ENCODE results near the gene SPRED3. TPM values are rescaled to one million over a fixed set of nuclear protein-coding genes. Genes with fewer than 3 reads are reported as not detected.

Gene SPRED3
- total and polyA plus RNA-seq, 9 of the 15 experiments (the other 6 are each of a cell fraction or from before 2014, with no cell fraction given), result 0.05 to 1.3 (median 0.36) TPM

DNA sequence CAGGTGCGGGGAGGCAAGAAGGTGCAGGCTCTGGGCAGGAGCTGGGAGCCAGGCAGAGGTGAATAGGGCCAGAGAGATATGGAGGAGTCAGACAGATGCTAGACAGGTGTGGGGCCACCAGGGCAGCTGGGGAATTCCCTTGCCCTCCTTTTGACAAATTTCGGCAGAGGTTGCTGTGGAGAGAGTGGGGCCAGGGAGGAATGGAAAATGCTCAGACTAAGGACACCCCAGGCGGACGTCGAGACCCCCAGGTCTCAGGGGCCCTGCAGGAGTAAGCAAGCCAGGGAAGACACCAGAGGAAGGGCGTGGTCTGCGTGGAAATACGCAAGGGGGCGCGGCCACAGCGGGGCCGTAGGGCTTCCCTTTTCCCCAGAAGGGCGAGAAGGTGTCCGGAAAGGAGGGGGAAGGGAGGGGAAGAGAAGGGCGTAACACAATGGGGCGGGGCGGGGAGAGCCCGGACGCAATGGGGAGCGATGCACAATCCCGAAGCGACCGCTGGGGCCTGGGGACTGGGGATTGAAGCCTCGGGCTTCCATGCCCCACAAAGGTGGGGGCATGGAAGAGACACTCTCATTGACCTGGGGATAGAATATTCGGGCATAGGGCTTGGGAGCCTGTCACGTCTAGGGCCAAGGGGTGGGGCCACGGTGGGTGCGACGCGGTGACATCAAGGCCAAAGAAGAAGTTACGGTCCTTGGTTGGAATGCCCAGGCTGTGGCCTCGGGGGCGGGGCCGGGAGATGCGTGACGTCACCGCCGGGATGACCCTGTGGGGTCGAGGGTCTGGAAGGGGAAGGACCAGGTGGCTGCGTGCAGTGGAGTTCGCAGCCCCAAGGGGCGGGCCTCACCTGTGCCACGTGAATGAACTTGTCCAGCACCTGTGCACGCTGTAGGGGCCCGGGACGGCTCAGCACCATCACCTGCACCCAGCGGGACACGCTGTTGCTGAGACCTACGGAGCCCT, 29.3 kb downstream of the SPRED3 start:
- intact Hi-C loops (cut with micrococcal nuclease), result no loop called here
- Histone ChIP-seq H3K9ac (ENCODE audit: insufficient read depth in 1 of 2, low read depth in 2 of 2, low read length in 2 of 2) (peak overlapping the region; percentile 32 to 87; a peak in 3 of 4 replicates), H3K9me1 (ENCODE audit: control insufficient read depth, insufficient read depth, low read length) (no peaks in the 10 kb centered on the region), H3K79me2 (ENCODE audit: control insufficient read depth, insufficient read depth, low read length) (no peaks in the 10 kb centered on the region), H3K4me1 (replicated peaks in 1 of 2; ENCODE audit: control insufficient read depth in 2 of 2, insufficient read depth in 2 of 2, low read length in 2 of 2) (peaks cover 31 to 52% of the 10 kb centered on the region in 2 experiments), H3K4me2 (ENCODE audit: insufficient read depth, low read length) (peak overlapping the region; percentile 69), H4K20me1 (replicated peaks; ENCODE audit: control insufficient read depth, insufficient read depth, low read length) (no peaks in the 10 kb centered on the region), H2AFZ (ENCODE audit: low read depth, low read length) (peak overlapping the region; percentile 82), H3K4me3 (peak overlapping the region; percentile 37), H3K36me3 (ENCODE audit: control insufficient read depth, insufficient read depth, low read length) (no peaks in the 10 kb centered on the region), H3K27ac (ENCODE audit: extremely low read depth, low read depth, low read length) (peak overlapping the region; percentile 36; the same call in 2 of the 3 replicates), H3K27me3 (ENCODE audit: control insufficient read depth in 2 of 2, insufficient read depth in 2 of 2, low read length in 2 of 2) (no peaks in the 10 kb centered on the region), H3K9me3 (replicated peaks; ENCODE audit: control insufficient read depth, insufficient read depth, low read depth, low read length) (no peaks in the 10 kb centered on the region)
- CTCF ChIA-PET (ENCODE audit: low intra/inter-chr PET ratio), result no interaction called here
- no TSS peak for BruUV-seq (replicated peaks)
- in situ Hi-C loops (cut with MboI), result no loop called here
- 10% methylated on average over 36 of the region's 49 CpGs for WGBS (ENCODE audit: insufficient coverage, low coverage, missing lambda C conversion rate)
- peak; percentile 76 for FAIRE-seq
- DNase-seq (ENCODE audit: extremely low read depth in 1 of 4, low spot score in 3 of 4), result peak; percentile 86 to 93 (median 92)
- ATAC-seq, result peak; percentile 89
- POLR2A ChIA-PET, result interaction anchor here (0.6 kb wide), 1 partner anchor 13 kb away, joined by 3 read pairs; no protein-coding TSS in a partner anchor
- no peak for TF ChIP-seq MECOM (CRISPR knock-in tag; IDR thresholded peaks at IDR 0.05)
- no peak for TF ChIP-seq ELF2 (CRISPR knock-in tag; IDR thresholded peaks at IDR 0.05)
- TF ChIP-seq RFX7 (CRISPR knock-in tag; IDR thresholded peaks at IDR 0.05), result no peak
- TF ChIP-seq SOX6 (IDR thresholded peaks at IDR 0.05), result peak; percentile 31; the same call in 1 of the 2 replicates
- TF ChIP-seq, protein P1, sequence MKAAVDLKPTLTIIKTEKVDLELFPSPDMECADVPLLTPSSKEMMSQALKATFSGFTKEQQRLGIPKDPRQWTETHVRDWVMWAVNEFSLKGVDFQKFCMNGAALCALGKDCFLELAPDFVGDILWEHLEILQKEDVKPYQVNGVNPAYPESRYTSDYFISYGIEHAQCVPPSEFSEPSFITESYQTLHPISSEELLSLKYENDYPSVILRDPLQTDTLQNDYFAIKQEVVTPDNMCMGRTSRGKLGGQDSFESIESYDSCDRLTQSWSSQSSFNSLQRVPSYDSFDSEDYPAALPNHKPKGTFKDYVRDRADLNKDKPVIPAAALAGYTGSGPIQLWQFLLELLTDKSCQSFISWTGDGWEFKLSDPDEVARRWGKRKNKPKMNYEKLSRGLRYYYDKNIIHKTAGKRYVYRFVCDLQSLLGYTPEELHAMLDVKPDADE (conservative IDR thresholded peaks at IDR 0.05; ENCODE audit: control insufficient read depth, low read depth, low read length), result peak; percentile 56; the same call in 1 of the 2 replicates
- TF ChIP-seq HCFC1 (IDR thresholded peaks at IDR 0.05; ENCODE audit: low read depth, low read length), result peak; percentile 32; the same call in 1 of the 2 replicates
- peak; percentile 42; the same call in 1 of the 2 replicates for TF ChIP-seq LEF1 (IDR thresholded peaks at IDR 0.05)
- TF ChIP-seq, protein P2, sequence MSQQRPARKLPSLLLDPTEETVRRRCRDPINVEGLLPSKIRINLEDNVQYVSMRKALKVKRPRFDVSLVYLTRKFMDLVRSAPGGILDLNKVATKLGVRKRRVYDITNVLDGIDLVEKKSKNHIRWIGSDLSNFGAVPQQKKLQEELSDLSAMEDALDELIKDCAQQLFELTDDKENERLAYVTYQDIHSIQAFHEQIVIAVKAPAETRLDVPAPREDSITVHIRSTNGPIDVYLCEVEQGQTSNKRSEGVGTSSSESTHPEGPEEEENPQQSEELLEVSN (IDR thresholded peaks at IDR 0.05; ENCODE audit: borderline replicate concordance in 1 of 2, extremely low read depth in 1 of 2, insufficient read depth in 1 of 2, insufficient read length in 1 of 2, low read depth in 1 of 2, low read length in 1 of 2, poor library complexity in 1 of 2, severe bottlenecking in 1 of 2), result no peak
- TF ChIP-seq RBM25 (IDR thresholded peaks at IDR 0.05; ENCODE audit: low read depth, low read length, severe bottlenecking), result no peak
- no peak for TF ChIP-seq DNMT1 (IDR thresholded peaks at IDR 0.05)
- peak; percentile 69 to 92 for TF ChIP-seq MAZ (CRISPR knock-in tag; conservative IDR thresholded peaks at IDR 0.05 in 1 of 2, IDR thresholded peaks at IDR 0.05 in 1 of 2)
- no peak for TF ChIP-seq ZNF165 (CRISPR knock-in tag; IDR thresholded peaks at IDR 0.05; ENCODE audit: borderline replicate concordance)
- TF ChIP-seq ZNF780A (CRISPR knock-in tag; IDR thresholded peaks at IDR 0.05), result 0 out of 2 replicates have a peak, but pooled peaks have one; percentile 28
- TF ChIP-seq BCL6 (CRISPR knock-in tag; IDR thresholded peaks at IDR 0.05), result no peak
- 0 out of 2 replicates have a peak, but pooled peaks have one; percentile 8 for TF ChIP-seq NFE2 (IDR thresholded peaks at IDR 0.05; ENCODE audit: low read depth)
- no peak for TF ChIP-seq POLR3A (IDR thresholded peaks at IDR 0.05; ENCODE audit: borderline replicate concordance, extremely low read depth, insufficient read depth, insufficient read length)
- no peak for TF ChIP-seq SIX5 (IDR thresholded peaks at IDR 0.05; ENCODE audit: borderline replicate concordance in 1 of 2, insufficient read depth in 1 of 2, low read depth in 1 of 2, low read length in 2 of 2)
- 0 out of 2 replicates have a peak, but pooled peaks have one; percentile 53 for TF ChIP-seq POLR2G (IDR thresholded peaks at IDR 0.05; ENCODE audit: low read depth, low read length)
- TF ChIP-seq MAFG (tag; conservative IDR thresholded peaks at IDR 0.05), result no peak
